GM19025 (cell line): ENCODE results near the gene AHCY.
"Not testable (repeated sequence)": the region's sequence is repeated elsewhere in the genome, so short reads cannot be mapped to it uniquely, and the experiment has no call there.

Experiments used
- ATAC-seq: cut with Tn5 transposase; IDR thresholded peaks from one replicate; pipeline ENCODE4 v1.9.1; 2021; ENCODE audit warnings: mild to moderate bottlenecking, low read depth, moderate library complexity; ENCODE audit not compliant: unreplicated experiment

The AHCY gene

GRCh38 chr20:34300256-34300806 lies 2.8 kb downstream of the AHCY start:
- ATAC-seq = no peak

- no peak for ATAC-seq
Observed at GRCh38 chr20:34299556-34300255, 3.4 kb downstream of the AHCY start.

- not testable (repeated sequence) for ATAC-seq
Observed at GRCh38 chr20:34298294-34298784, 4.8 kb downstream of the AHCY start.

- no peak for ATAC-seq
Observed at GRCh38 chr20:34296468-34296867, 6.7 kb downstream of the AHCY start.

GRCh38 chr20:34295284-34295683 lies 7.9 kb downstream of the AHCY start:
- no peak for ATAC-seq

GRCh38 chr20:34294563-34294962 lies 8.6 kb downstream of the AHCY start:
- ATAC-seq = no peak

- ATAC-seq = no peak
Observed at GRCh38 chr20:34293589-34293988, 9.6 kb downstream of the AHCY start.

GRCh38 chr20:34293119-34293518 lies 10.0 kb downstream of the AHCY start:
- ATAC-seq = no peak

- no peak for ATAC-seq
Observed at GRCh38 chr20:34292496-34292895, 10.7 kb downstream of the AHCY start.

- ATAC-seq = no peak
Observed at GRCh38 chr20:34290471-34290870, 12.7 kb downstream of the AHCY start.

GRCh38 chr20:34287500-34287899 lies 15.7 kb downstream of the AHCY start:
- not testable (repeated sequence) for ATAC-seq

- ATAC-seq = no peak
Observed at GRCh38 chr20:34285450-34285849, 17.7 kb downstream of the AHCY start.

GRCh38 chr20:34283844-34284243 lies 19.3 kb downstream of the AHCY start:
- ATAC-seq = no peak

GRCh38 chr20:34282041-34282440 lies 21.1 kb downstream of the AHCY start:
- no peak for ATAC-seq

- ATAC-seq = no peak
Observed at GRCh38 chr20:34281177-34281576, 22.0 kb downstream of the AHCY start.

- ATAC-seq = no peak
Observed at GRCh38 chr20:34274694-34275093, 28.5 kb downstream of the AHCY start.

GRCh38 chr20:34271956-34272355 lies 31.2 kb downstream of the AHCY start:
- no peak for ATAC-seq

GRCh38 chr20:34269996-34270627 lies 33.0 kb downstream of the AHCY start:
- no peak for ATAC-seq

GRCh38 chr20:34268851-34269636 lies 34.1 kb downstream of the AHCY start:
- no peak for ATAC-seq

GRCh38 chr20:34268145-34268544 lies 35.0 kb downstream of the AHCY start:
- ATAC-seq = no peak

GRCh38 chr20:34264141-34264540 lies 39.0 kb downstream of the AHCY start:
- ATAC-seq = no peak
